HG02981 (cell line): ENCODE measurements around the gene IDS.

Source experiments
- ATAC-seq: cut with Tn5 transposase; IDR thresholded peaks from one replicate; pipeline ENCODE4 v1.9.1; 2021; ENCODE audit warnings: mild to moderate bottlenecking, moderate library complexity; ENCODE audit not compliant: unreplicated experiment

IDS gene

DNA sequence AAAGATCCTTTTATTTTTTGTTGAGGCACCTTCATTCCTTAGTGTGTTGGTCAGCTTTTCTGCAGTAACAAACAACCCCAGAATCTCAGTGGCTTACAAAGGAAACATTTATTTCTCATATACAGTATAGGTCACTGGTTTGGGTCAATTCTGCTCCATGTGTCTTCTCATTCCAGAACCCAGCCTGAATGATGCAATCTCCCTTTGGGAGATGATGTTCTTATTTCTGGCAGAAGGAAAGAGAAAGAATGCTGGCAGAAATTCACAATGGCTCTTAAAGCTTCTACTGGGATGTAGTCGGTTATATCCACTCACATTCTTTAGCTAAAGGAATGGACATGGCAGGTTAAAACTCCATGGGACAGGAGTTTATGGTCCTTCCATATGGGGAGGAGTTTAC, 42.3 kb downstream of the IDS start:
- no peak for ATAC-seq

DNA sequence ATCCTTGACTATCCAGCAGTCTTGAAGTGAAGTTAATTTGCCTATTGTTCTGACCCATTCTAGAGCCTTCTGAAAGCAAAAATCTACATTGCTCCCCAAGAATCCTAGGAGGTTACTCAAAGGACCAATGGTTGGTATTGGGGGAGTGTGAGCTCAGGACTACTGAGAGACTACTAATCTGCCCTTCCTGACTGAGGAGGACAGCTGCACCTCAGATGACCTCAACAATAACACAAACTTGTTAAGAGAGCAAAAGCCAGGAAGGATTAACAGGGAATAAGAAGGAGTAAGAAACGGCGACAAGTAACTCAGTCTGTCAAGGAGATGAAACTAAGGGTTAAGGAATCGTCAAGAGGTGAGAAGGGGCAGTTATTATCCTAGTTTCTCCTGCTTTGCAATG, 43.4 kb downstream of the IDS start:
- no peak for ATAC-seq

DNA sequence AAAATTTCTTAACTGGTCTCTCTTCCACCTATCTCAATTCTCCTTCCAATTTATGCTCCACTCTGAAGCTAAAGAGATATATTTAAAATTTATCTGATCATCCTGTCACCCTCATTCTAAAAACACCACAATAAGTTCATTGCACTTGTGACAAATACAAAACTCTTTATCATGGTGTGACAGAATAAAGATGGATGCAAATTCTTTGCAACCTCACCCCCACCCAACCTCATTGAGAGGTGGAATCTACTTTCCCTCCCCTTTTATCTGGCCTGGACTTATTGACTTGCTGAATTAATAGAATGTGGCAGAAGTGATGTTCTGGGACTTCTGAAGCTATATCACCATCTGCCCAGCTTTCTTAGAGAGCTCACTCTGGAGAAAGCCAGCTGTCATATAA, 46.5 kb downstream of the IDS start:
- no peak for ATAC-seq

DNA sequence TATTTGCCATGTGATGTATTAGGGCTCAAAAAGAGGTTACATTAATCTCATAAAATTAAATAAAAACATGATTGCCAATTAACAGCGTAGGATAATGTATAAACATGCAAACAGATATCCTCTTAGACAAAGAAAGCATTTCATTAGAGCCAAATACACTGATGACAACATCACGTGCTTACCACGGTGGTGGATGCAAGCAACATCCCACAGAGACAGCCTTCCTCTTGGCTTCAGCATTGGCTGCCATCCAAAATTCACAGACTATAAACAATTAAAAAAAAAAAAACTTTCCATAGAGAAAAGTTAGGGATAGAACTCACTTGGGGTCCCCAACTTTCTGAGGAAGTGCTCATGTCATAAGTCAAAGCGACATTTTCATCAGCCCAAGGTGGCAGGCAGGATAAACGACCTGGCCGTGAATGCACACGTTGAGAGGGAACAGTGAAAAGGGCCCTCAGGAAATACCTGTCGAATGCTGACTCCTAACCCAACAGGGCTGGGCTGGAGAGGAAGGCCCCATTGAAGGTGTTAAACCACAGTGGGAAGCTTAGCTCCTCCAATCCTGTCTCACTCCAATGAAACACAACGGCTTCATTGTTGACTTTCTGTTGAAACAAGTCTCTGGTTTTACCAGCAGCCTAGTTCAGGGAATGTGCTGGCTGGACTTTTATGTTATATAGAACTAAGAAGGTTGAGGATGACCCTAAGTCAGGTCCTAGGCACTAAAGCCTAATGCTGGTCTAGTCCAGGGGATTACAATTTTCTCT, 48.4 kb downstream of the IDS start:
- ATAC-seq = no peak

DNA sequence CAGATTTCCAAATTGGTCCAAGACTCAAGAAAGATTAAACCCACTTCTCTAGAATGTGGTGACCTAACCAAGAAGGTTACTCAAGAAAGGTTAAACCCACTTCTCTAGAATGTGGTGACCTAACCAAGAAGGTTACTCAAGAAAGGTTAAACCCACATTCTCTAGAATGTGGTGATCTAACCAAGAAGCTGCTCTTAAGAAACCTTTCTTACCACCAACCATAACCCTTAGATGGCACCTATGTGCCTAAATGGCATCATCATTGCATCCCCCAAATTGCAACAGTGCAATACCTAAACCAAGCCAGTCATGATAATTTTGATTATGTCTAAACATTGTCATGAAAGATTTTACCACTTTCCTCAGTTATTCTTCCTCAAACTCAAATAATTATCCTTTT, 49.2 kb downstream of the IDS start:
- no peak for ATAC-seq

DNA sequence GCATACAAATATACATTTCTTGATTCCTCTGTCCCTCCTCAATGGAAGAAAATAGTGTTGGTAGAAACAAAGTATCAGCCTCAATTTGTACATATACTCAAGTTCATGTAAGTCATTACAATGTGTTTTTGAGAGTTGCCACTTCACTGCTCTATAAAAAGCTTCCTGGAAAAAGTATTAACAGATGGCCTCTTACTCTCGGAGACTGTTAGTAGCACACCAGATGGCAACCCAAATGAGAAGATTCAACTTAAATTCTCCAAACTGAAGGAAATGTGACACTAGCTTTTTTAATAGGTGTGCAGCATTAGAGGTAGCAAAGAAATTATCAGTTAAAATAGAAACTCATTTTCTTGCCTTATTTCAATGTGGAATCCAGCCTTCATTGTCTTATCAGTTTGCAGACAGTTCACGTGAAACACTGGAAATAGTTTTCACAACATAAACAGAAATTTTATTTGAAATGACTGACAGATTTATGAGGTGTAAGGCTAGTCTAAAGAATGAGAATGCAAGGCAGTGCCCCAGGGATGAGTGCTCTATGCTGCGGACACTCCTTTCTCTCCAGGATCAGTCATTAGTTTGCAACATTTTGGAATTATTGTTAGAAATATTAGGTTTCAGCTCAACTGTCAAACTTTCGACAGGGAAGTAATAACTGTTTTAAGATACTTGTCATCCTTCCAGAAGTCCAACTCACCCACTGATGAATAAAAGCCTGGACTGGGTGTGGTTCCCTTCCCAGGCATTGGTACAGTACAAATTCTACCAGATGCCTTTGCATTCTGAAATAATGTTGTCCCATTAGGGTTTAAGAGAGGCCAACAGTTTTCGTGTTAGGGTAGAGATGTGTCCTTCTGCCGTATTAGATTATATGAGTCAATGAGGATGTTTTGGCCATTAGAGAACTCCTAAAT, 50.9 kb downstream of the IDS start:
- no peak for ATAC-seq

DNA sequence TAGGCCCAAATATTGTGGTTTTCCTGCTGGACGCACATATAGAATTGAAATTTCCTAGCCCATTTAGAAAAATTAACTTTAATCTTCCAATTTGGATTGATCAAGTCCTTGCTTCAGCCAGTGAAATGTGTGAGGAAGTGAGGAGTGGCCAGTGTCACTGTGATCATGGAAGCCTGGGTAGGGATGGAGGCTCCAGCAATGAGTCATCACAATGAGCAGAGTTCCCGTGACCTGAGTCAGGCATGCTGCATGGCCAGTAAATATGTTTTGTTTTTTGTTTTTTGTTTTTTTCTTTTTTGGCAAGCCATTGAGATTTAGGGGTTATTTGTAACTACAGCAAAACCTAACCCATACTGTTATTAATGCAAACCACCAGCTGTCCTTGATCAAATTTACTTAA, 52.1 kb downstream of the IDS start:
- no peak for ATAC-seq

DNA sequence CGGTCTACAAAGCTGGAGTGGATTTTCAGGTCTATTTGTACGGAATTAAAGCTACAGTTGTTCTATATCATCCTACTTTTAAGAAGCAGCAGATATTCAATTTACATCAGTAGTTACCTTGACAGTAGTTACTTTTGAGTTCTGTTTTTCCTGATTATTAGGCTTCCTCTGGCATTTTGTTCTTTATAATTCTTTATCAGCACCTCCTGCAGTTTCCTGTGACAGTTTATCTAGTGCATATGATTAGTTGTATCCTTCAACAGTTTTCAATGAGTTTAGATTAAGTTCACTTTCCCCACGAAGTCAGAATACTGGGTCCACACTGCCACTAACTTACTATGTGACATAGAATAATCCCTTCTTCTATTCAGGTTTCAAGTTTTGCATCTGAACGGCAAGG, 71.7 kb downstream of the IDS start:
- no peak for ATAC-seq

DNA sequence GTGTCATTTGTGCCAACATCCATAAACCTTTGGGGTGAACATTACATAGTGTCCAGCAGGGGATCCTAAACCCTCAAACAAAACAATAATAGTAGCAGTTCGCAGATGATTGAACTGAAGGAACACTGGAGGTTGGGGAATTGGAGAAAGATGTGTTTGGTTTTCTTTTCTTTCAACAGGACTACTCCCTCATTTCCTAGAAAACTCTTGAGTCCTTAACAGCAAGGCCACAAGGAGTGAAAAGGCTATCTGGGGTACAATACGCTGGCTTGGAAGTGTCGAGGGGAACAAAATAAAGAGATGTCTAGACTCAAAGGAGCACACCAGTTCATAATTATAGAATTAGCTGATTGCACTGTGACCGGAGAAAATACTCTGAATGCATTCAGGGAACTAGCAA, 72.1 kb downstream of the IDS start:
- ATAC-seq = no peak
